Measurements from ENCODE around the gene ANO8.
"Not testable (repeated sequence)": the region's sequence is repeated elsewhere in the genome, so short reads cannot be mapped to it uniquely, and the experiment has no call there.

ANO8 gene, protein sequence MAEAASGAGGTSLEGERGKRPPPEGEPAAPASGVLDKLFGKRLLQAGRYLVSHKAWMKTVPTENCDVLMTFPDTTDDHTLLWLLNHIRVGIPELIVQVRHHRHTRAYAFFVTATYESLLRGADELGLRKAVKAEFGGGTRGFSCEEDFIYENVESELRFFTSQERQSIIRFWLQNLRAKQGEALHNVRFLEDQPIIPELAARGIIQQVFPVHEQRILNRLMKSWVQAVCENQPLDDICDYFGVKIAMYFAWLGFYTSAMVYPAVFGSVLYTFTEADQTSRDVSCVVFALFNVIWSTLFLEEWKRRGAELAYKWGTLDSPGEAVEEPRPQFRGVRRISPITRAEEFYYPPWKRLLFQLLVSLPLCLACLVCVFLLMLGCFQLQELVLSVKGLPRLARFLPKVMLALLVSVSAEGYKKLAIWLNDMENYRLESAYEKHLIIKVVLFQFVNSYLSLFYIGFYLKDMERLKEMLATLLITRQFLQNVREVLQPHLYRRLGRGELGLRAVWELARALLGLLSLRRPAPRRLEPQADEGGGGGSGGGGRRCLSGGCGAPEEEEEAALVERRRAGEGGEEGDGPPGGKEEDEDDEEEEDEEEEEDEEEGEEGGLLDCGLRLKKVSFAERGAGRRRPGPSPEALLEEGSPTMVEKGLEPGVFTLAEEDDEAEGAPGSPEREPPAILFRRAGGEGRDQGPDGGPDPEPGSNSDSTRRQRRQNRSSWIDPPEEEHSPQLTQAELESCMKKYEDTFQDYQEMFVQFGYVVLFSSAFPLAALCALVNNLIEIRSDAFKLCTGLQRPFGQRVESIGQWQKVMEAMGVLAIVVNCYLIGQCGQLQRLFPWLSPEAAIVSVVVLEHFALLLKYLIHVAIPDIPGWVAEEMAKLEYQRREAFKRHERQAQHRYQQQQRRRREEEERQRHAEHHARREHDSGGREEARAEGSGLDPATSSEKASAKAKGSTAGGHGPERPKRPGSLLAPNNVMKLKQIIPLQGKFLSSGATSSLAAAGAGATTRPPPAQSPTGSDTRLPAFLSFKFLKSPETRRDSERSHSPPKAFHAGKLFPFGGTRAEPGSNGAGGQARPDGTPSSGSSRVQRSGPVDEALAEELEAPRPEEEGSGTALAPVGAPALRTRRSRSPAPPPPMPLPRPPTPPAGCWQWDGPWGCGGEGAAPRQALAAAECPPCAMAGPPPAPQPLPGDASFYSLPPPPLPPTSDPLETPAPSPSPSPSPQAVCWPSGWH

DNA sequence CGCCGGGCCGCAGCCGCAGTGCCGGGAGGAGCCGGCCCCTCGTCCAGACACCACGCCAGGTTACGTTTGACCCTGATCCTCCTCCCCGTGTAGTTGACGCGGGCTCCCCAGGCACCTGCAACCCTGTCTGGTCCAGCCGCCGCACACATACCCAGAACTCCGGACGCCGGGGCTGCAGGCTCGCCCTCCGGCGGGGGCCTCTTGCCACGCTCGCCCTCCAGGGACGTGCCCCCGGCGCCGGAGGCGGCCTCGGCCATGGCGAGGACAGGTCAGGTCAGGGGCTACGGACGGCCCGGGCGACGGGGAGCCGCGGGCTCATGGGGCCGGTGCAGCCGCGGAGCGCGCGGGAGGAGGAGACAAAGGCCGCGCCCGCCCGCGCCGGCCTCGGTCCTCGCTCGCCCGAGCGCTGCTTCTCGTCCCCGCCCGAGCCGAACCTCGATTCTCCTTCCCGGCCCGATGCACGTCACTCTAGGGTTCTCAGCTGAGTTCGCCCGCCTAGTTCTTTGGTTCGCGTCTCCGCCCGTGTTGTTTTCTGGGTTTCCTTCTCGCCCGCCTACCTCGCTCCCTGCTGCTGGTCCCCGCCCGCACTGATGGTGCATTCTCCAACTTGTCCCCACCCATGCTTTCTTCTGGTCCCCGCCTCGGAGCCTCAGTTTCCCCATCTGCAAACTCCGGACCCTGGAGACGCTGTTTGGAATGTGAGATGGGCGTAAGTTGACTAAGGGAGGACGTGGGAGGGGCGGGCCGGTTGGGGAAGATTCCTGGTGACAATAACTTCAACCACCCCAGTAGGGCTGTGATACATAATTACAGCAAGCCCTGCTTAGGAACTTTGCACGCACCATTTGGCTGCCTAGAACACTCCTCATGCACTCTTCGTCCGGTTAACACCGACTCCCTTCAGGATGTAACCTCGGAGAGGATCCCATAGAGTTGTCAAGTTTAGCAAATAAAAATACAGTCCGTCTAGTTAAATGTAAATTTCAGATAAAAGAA is at the start of gene ANO8:
TSS of gene ANO8 (minus strand) at position 442 of the 996 bp plus-strand sequence. CDS start at position 257, 185 bp downstream.
- DNase-seq, result peak; percentile 93 to 98

DNA sequence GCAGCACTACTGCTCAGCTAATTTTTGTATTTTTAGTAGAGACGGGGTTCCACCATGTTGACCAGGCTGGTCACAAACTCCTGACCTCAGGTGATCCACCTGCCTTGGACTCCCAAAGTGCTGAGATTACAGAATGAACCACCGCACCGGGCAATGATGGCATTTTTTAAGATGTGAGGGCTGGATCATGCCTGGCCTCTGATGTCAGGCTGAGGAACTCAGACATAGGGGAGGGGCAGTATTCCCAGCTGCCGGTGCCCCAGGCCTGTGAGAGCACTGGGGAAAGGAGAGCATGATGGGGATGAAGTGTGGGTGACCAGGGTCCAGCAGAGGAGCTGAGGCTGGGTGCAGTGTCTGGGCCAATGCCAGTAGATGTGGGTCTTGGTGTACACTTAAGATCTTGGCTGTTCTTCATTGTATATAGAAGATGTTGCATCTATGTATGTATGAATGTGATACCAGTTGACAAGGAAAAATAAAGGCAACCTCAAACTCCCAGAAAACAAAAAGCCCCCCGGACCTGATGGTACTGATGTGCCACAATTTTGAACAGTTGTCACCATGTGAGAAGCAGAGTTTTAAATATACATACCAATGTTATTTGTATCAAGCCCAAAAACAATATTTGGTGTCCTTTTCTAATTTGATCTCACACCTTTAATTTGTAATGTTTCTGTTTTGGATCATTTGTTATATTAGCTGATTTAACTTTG is 45.9 kb upstream of the ANO8 start:
- DNase-seq, result no peak

GRCh38 chr19:17379221-17379631 is 44.6 kb upstream of the ANO8 start:
- DNase-seq, result no peak

DNA sequence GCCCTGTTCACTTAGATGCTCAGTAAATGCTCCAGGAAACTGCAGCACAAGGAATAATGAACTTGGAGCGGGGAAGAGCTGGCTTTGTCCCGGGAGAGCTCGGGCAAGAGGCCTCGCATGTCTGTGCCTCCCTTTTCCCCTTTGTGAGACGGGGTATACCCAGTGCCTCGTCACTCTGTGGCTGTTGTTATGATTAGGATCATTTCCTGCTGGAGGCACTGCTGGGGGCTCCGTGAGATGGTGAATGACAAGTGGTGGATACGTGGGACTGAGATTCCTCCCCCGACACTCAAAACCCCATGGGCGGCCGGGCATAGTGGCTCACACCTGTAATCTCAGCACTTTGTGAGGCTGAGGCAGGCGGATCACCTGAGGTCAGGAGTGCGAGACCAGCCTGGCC is 43.6 kb upstream of the ANO8 start:
- DNase-seq, result no peak

GRCh38 chr19:17376935-17377600 is 42.4 kb upstream of the ANO8 start, which contains the start of gene PLVAP:
Gene PLVAP, minus strand, starts transcription at chr19:17377342. Its CDS starts 54 bp downstream, at chr19:17377288.
- no peak for DNase-seq

- DNase-seq, result no peak
These were observed 35.5 kb upstream of the ANO8 start for GRCh38 chr19:17370026-17370587.

DNA sequence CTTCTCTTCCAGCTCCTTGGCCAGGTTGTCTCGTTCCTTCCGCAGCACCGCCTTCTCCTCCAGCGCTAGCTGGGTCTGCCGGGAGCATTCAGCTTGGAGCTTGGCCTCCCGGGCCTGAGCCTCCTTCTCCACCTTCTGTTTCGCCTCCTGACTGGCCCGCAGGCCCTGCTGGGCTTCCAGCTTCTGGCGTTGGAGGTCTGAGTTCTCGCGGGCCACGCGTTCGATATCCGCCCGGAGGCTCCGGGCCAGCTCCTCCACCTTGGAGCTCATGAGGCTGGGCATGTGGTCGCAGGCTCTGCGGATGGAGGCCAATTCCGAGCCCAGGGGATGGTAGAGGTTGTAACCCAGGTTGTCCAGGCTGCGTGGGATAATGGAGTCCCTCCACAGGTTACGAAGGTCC is 30.7 kb upstream of the ANO8 start:
- no peak for DNase-seq

GRCh38 chr19:17363852-17364605 is 29.4 kb upstream of the ANO8 start:
- DNase-seq, result not testable (repeated sequence)

GRCh38 chr19:17359905-17360800 is 25.5 kb upstream of the ANO8 start:
- no peak for DNase-seq

DNA sequence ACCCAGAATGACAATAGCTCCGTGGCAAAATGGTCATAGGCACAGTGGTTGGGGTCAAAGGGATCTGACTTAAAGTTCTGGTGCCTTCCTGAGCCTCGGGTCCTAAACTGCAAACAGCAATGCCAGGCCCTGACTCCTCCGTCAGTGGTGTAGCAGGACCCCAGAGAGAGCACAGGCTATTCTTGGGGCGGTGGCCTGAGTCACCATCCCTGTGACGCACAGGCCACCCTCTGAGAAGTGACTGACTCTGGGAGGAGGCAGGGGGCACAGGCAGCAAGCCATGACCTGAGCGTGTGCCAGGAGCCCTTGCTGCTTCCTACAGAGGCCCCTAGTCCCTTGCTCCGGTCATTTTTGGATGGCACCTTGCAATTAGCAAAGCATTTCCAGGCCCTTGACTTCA is 23.7 kb upstream of the ANO8 start:
- no peak for DNase-seq

- no peak for DNase-seq
These were observed 23.1 kb upstream of the ANO8 start for GRCh38 chr19:17357724-17358123.

- DNase-seq, result no peak
These were observed 22.5 kb upstream of the ANO8 start for GRCh38 chr19:17357078-17357666.

GRCh38 chr19:17353386-17353785 is 18.7 kb upstream of the ANO8 start:
- DNase-seq, result no peak

DNA sequence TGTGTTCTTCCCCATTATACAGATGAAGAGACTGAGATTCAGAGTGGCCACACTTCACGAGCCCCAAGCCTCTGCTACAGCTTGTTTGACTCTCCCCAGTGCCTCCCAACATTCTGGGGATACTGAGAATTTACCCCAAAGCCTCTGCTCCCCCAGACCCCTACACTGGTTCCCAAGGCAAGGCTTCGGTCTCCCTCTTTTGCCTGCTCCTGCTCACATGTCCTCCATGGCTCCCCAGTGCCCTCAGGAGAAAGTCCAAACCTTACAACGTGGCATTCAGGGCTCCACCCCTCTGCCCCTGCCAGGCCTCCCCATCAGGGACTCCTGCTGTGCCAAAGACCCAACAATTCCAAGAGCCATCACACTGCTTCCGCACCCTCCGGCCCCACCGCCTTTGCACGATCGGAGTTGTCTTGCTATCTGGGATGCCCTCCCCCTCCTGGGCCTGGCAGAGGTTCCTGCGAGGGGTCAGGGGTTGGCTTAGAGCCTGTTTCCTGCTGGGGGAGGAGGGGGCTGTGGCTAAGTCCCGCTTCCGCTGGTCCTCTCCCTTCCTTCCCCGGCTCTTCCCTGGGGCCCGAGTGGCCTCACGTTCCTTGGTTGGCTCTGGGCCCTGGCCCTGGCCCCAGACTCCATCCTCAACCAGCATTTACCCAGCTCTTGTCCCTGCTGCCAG is 18.1 kb upstream of the ANO8 start:
- no peak for DNase-seq

DNA sequence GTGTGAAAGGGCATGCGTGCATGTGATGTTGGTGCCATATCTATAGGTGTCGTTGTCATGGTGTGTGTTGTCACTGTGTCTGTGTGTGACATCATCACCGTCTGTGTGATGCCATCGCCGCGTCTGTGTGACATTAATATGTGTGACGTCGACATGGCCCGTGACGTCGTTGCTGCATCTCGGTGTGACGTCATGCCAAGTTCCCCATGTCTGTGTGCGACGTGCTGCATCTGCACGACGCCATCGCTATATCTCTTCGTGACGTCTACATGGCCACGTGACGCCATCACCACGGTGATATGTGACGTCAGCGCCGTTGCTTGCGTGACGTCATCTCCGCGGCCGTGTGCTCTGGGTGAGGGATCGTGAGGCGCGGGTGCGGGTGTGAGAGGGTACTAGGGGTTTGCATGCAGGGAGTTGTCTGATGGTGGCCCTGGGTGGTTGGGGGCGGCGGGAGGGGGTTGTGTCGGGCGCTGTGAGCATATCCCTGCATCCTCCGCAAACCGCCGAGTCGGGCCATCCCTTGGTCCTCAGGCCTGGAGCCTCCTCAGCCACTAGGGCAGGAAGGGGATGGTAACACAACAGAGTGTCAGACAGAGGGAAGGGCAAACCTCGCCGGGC is 17.3 kb upstream of the ANO8 start:
- no peak for DNase-seq

DNA sequence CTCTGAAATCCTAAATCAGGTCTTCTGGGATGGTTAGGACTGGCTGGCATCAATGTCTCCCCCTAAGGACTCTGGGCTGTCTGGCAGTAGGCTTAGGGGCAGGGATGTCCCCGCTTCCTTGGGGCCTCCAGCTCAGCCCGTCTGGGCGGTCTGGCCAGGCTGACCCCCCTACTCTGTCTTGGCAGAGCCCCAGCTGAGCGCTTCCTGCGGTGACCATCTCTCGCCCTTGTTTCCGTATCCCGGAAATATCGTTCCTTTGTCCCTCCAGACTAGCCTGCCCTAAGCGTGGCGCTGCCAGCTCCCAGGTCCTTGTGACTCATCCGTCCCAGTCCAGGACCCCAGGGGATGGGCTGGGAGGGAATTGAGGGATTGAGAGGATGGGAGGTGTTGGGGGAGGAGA is 14.0 kb upstream of the ANO8 start:
- DNase-seq, result no peak

DNA sequence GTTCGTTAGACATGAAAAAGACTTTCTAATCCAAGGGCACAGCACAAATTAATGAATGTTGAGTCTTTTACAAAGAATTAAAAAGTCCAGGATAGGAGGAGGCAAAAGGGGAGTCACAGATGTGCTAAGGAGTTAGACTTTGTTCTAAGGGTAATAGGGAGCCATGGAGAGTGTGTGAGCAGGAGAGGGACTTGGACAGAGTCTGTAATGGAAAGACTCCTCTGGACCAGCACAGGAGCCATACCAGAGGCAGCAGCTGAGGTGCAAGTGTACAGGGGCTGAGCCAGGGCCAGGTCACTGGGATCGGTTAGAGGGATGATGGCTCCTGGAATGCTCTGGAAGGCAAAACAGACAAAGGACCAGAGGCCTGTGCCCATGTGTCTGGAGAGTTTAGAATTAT is 13.2 kb upstream of the ANO8 start:
- no peak for DNase-seq

All from activated CD4-positive, alpha-beta T cell treated with anti-CD3 and anti-CD28 coated beads for 4 hours (primary cell).